ENCODE data around the gene TMEM266.

- TF ChIP-seq, protein P1, sequence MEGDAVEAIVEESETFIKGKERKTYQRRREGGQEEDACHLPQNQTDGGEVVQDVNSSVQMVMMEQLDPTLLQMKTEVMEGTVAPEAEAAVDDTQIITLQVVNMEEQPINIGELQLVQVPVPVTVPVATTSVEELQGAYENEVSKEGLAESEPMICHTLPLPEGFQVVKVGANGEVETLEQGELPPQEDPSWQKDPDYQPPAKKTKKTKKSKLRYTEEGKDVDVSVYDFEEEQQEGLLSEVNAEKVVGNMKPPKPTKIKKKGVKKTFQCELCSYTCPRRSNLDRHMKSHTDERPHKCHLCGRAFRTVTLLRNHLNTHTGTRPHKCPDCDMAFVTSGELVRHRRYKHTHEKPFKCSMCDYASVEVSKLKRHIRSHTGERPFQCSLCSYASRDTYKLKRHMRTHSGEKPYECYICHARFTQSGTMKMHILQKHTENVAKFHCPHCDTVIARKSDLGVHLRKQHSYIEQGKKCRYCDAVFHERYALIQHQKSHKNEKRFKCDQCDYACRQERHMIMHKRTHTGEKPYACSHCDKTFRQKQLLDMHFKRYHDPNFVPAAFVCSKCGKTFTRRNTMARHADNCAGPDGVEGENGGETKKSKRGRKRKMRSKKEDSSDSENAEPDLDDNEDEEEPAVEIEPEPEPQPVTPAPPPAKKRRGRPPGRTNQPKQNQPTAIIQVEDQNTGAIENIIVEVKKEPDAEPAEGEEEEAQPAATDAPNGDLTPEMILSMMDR (IDR thresholded peaks at IDR 0.05): no peak
- peak in 1 of 2 donors; percentile 39 for TF ChIP-seq POLR2A (IDR thresholded peaks at IDR 0.05)
Measured at GRCh38 chr15:76177491-76178040, 117.8 kb downstream of the TMEM266 start.

Measured in suprapubic skin (tissue), 3 donors.